Measurements from ENCODE around the gene LZIC. TPM values are rescaled to one million over a fixed set of nuclear protein-coding genes. Genes with fewer than 3 reads are reported as not detected.

Gene LZIC
- total and polyA plus RNA-seq, 2 of the 13 experiments (the other 11 are each of a cell fraction or from before 2014, with no cell fraction given), result 25.2 to 71.8 TPM

GRCh38 chr1:9908871-9909233 lies 34.3 kb downstream of the LZIC start:
- no peaks in the 10 kb centered on the region; a peak in 1 of 5 replicates for H3K27me3 ChIP-seq (ENCODE audit: control insufficient read depth in 1 of 2, insufficient read depth in 2 of 2, low read length in 2 of 2)
- TF ChIP-seq SUZ12 (IDR thresholded peaks at IDR 0.05; ENCODE audit: low read depth, low read length) (no peak), ZNF232 (CRISPR knock-in tag; IDR thresholded peaks at IDR 0.05; ENCODE audit: borderline replicate concordance) (0 out of 2 replicates have a peak, but pooled peaks have one; percentile 22)
- TSS peak; percentile 51 for BruUV-seq (replicated peaks)
- CTCF ChIA-PET (ENCODE audit: low intra/inter-chr PET ratio, low total read pairs), result no interaction called here
- H3K9me3 ChIP-seq (ENCODE audit: low read length), result no peaks in the 10 kb centered on the region
- H2AFZ ChIP-seq (ENCODE audit: low read length), result no peak overlapping the region
- no peaks in the 10 kb centered on the region for H4K20me1 ChIP-seq (ENCODE audit: insufficient read depth, low read length)
- peaks cover 77% of the 10 kb centered on the region for H3K4me1 ChIP-seq (ENCODE audit: insufficient read depth, low read length)
- peak overlapping the region; percentile 78 to 98 (median 82) for H3K4me3 ChIP-seq (replicated peaks in 1 of 3; ENCODE audit: insufficient read depth in 1 of 3, low read depth in 2 of 3, low read length in 3 of 3)
- H3K27ac ChIP-seq (ENCODE audit: extremely low read length, insufficient read depth, low read length), result peak overlapping the region; percentile 66
- H3K36me3 ChIP-seq (replicated peaks in 1 of 2; ENCODE audit: control insufficient read depth in 1 of 2, insufficient read depth in 2 of 2, low read length in 2 of 2), result no peaks in the 10 kb centered on the region; a peak in 1 of 5 replicates
- intact Hi-C loops (cut with micrococcal nuclease; ENCODE audit: unreplicated experiment) (loop anchor here (2.0 kb wide), 1 partner anchor 24 kb away; no protein-coding TSS in a partner anchor), in situ Hi-C loops (cut with HindIII; ENCODE audit: extremely low pct_ligation_motif_present, low pct_unique_long_range_greater_than_20kb) (no loop called here)
- ATAC-seq (no peak), FAIRE-seq (peak; percentile 39), DNase-seq (ENCODE audit: low spot score) (peak; percentile 49)
- peaks cover 50% of the 10 kb centered on the region for H3K79me2 ChIP-seq (ENCODE audit: insufficient read depth, low read length)
- peak overlapping the region; percentile 87 for H3K4me2 ChIP-seq (ENCODE audit: low read depth, low read length)
- POLR2A ChIA-PET, result interaction anchor here (1.0 to 1.8 kb wide), 4 partner anchors 21 to 34 kb away, joined by 3 read pairs; partner anchors contain the start of genes LZIC and NMNAT1
- peak overlapping the region; percentile 84 for H3K9ac ChIP-seq (ENCODE audit: insufficient read depth, low read depth, low read length)
- WGBS (ENCODE audit: low lambda C conversion rate), result 0% methylated on average over 3 of the region's 4 CpGs

DNA sequence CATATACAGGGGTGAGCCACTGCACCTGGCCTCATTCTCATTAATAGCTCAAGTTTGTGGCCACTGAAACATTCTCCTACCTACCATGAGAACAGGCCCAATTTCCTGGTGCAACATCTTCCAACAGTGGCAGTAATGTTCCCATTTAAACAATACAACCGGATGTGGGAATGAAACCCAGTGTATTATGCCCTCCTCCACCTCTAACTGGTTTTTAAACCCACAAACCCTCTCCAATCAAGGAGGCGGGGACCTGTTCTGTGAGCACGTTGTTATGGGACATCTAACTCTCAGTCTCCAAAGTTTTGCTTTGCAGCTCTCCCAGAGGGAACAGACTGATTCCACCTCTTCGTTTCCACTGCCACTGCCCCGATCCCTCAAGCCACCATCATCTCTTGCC lies 35.8 kb downstream of the LZIC start:
- CTCF ChIA-PET (ENCODE audit: low intra/inter-chr PET ratio, low total read pairs), result no interaction called here
- TF ChIP-seq RBFOX2 (IDR thresholded peaks at IDR 0.05; ENCODE audit: low read depth, low read length) (0 out of 2 replicates have a peak, but pooled peaks have one; percentile 29), ZNF549 (CRISPR knock-in tag; IDR thresholded peaks at IDR 0.05) (no peak), ZBTB7B (CRISPR knock-in tag; IDR thresholded peaks at IDR 0.05) (no peak), ZNF777 (CRISPR knock-in tag; IDR thresholded peaks at IDR 0.05) (no peak), ZNF652 (CRISPR knock-in tag; IDR thresholded peaks at IDR 0.05; ENCODE audit: borderline replicate concordance, low read depth) (no peak), ZNF121 (CRISPR knock-in tag; IDR thresholded peaks at IDR 0.05) (peak; percentile 67; the same call in 1 of the 2 replicates)
- Histone ChIP-seq H3K27ac (ENCODE audit: extremely low read length, insufficient read depth, low read length) (no peak overlapping the region), H3K27me3 (ENCODE audit: control insufficient read depth in 1 of 2, insufficient read depth in 2 of 2, low read length in 2 of 2) (no peaks in the 10 kb centered on the region; a peak in 2 of 5 replicates), H3K9ac (ENCODE audit: insufficient read depth, low read depth, low read length) (0 out of 2 replicates have a peak overlapping the region, but pooled peaks have one; percentile 26), H3K4me2 (ENCODE audit: low read depth, low read length) (peak overlapping the region; percentile 42), H3K4me3 (replicated peaks in 1 of 3; ENCODE audit: insufficient read depth in 1 of 3, low read depth in 2 of 3, low read length in 3 of 3) (no peak overlapping the region), H4K20me1 (ENCODE audit: insufficient read depth, low read length) (no peaks in the 10 kb centered on the region), H3K9me3 (ENCODE audit: low read length) (no peaks in the 10 kb centered on the region), H3K36me3 (replicated peaks in 1 of 2; ENCODE audit: control insufficient read depth in 1 of 2, insufficient read depth in 2 of 2, low read length in 2 of 2) (no peaks in the 10 kb centered on the region; a peak in 1 of 5 replicates), H2AFZ (ENCODE audit: low read length) (no peak overlapping the region), H3K4me1 (ENCODE audit: insufficient read depth, low read length) (peaks cover 76% of the 10 kb centered on the region), H3K79me2 (ENCODE audit: insufficient read depth, low read length) (peaks cover 60% of the 10 kb centered on the region)
- POLR2A ChIA-PET, result interaction anchor here (0.6 to 1.8 kb wide), 2 partner anchors 18 to 36 kb away, joined by 3 to 4 read pairs; partner anchors contain the start of genes LZIC and NMNAT1
- BruUV-seq (replicated peaks), result no TSS peak
- ATAC-seq (no peak), DNase-seq (ENCODE audit: low spot score) (no peak), FAIRE-seq (no peak)
- in situ Hi-C loops (cut with HindIII; ENCODE audit: extremely low pct_ligation_motif_present, low pct_unique_long_range_greater_than_20kb) (no loop called here), intact Hi-C loops (cut with micrococcal nuclease; ENCODE audit: unreplicated experiment) (no loop called here)
- whole genome bisulfite sequencing (ENCODE audit: low lambda C conversion rate), result 84% methylated on average over 5 of the region's 5 CpGs
